K562 (cell line): ENCODE measurements around the gene OOSP3. TPM values are rescaled to one million over a fixed set of nuclear protein-coding genes. Genes with fewer than 3 reads are reported as not detected.
A peak's percentile ranks its signal among the peaks of the same experiment; 100 is the strongest.

ENCODE experiments used
- EHMT2 ChIP-seq: fragments of 450-650 bp; IDR thresholded peaks from 2 replicates; pipeline ENCODE4 v1.6.1; 2018; ENCODE audit warnings: antibody characterized with exemption
- EWSR1 ChIP-seq: fragments of 450-650 bp; IDR thresholded peaks from 2 replicates; pipeline ENCODE4 v1.6.1; 2018; ENCODE audit warnings: borderline replicate concordance, mild to moderate bottlenecking, low read depth, moderate library complexity; ENCODE audit not compliant: partially characterized antibody
- HDAC1 ChIP-seq, 2 experiments: fragments of 450-650 bp; IDR thresholded peaks; 2 replicates each; pipeline ENCODE4 v1.6.1; 2016 to 2017; ENCODE audit warnings: inconsistent platforms in 1 of 2, mild to moderate bottlenecking in 1 of 2, moderate library complexity in 1 of 2
- MAFF ChIP-seq: IDR thresholded peaks from 2 replicates; pipeline ENCODE4 v1.6.1; 2012; ENCODE audit warnings: low read length, improper control_type of control experiment
- NR1H2 ChIP-seq: sonication (generic); formaldehyde crosslinking; IDR thresholded peaks from 2 replicates; pipeline ENCODE4 v1.4.0; 2020; ENCODE audit warnings: mild to moderate bottlenecking, missing genetic modification reagents
- PML ChIP-seq: IDR thresholded peaks from 2 replicates; pipeline ENCODE4 v1.6.1; 2012; ENCODE audit warnings: low read length, inconsistent platforms
- RBM39 ChIP-seq: fragments of 200-400 bp; formaldehyde crosslinking; optimal IDR thresholded peaks from 2 replicates; pipeline ENCODE3; 2018; ENCODE audit warnings: low read depth, low read length
- RHOXF2B ChIP-seq: fragments of 250-450 bp; sonication (Bioruptor Pico); conservative IDR thresholded peaks from 2 replicates; pipeline ENCODE4 v1.5.1; 2021
- SIN3A ChIP-seq, 2 experiments: fragments of 150-350 bp in 1 of 2; IDR thresholded peaks; 2 replicates each; pipeline ENCODE4 v1.6.1; 2011 to 2016; ENCODE audit warnings: borderline replicate concordance in 2 of 2, low read depth in 2 of 2, low read length in 2 of 2, mild to moderate bottlenecking in 2 of 2, moderate library complexity in 2 of 2; ENCODE audit not compliant: control insufficient read depth in 1 of 2
- SMAD3 ChIP-seq: fragments of 450-650 bp; formaldehyde crosslinking; conservative IDR thresholded peaks from 2 replicates; pipeline ENCODE4 v1.4.0; 2020; ENCODE audit warnings: mild to moderate bottlenecking
- SMAD4 ChIP-seq: fragments of 250-450 bp; sonication (Bioruptor Pico); conservative IDR thresholded peaks from 2 replicates; pipeline ENCODE4 v1.8.0; 2021; ENCODE audit warnings: inconsistent platforms, mild to moderate bottlenecking, moderate library complexity
- STAG1 ChIP-seq: sonication (generic); formaldehyde crosslinking; IDR thresholded peaks from 2 replicates; pipeline ENCODE4 v1.5.0; 2020; ENCODE audit warnings: missing genetic modification reagents, borderline replicate concordance
- TAF7 ChIP-seq: fragments of 450-650 bp; IDR thresholded peaks from 2 replicates; pipeline ENCODE4 v1.6.1; 2016; ENCODE audit warnings: missing genetic modification characterization, missing compliant biosample characterization
- TCF7 ChIP-seq: sonication (generic); IDR thresholded peaks from 2 replicates; pipeline ENCODE4 v1.6.1; 2016; ENCODE audit warnings: antibody characterized with exemption, borderline replicate concordance
- TRIM24 ChIP-seq, 2 experiments: fragments of 450-650 bp; IDR thresholded peaks; 2 replicates each; pipeline ENCODE4 v1.6.1; 2016
- ZNF407 ChIP-seq: fragments of 450-650 bp; IDR thresholded peaks from 2 replicates; pipeline ENCODE4 v1.6.1; 2016; ENCODE audit warnings: low read depth
- ZNF644 ChIP-seq: fragments of 200-800 bp; sonication (Bioruptor generic); IDR thresholded peaks from 2 replicates; pipeline ENCODE4 v1.6.1; 2016; ENCODE audit warnings: low read depth, missing genetic modification characterization, missing compliant biosample characterization
- ZNF830 ChIP-seq: fragments of 250-450 bp; sonication (Bioruptor Pico); IDR thresholded peaks from 2 replicates; pipeline ENCODE4 v1.5.0; 2021; ENCODE audit warnings: mild to moderate bottlenecking
- polyA plus RNA-seq, 8 experiments: library from polyadenylated mRNA; depleted of rRNA in 4 of 8; stranded (reverse) in 5 of 8; unstranded in 3 of 8; fragments of >200 nt; fragmentation: Nextera tagmentation in 2 of 8; fragmentation: Illumina TruSeq in 1 of 8; extraction: Ambion mirVana in 2 of 8; extraction: Trizol in 1 of 8; gene quantifications; 2 replicates each; pipeline versions ENCODE4 v1.2.1 to v1.2.3, GENCODE V29; 2011 to 2014; ENCODE audit warnings: inconsistent platforms in 1 of 8, missing spikeins in 1 of 8
- total RNA-seq, 7 experiments: library from RNA; depleted of rRNA in 6 of 7; stranded (reverse); fragments of >200 nt in 6 of 7; fragmentation: Illumina TruSeq in 2 of 7; extraction: Trizol in 2 of 7; gene quantifications; 2 replicates each; pipeline versions ENCODE4 v1.2.1 to v1.2.3, GENCODE V29; 2011 to 2021; ENCODE audit warnings: low replicate concordance in 1 of 7
- TF ChIP-seq, protein P1 (sequence below): sonication (generic); formaldehyde crosslinking; IDR thresholded peaks from 2 replicates; pipeline ENCODE4 v1.8.1; 2023; ENCODE audit warnings: mild to moderate bottlenecking, missing genetic modification reagents
- TF ChIP-seq, protein P2 (sequence below): fragments of 450-650 bp; IDR thresholded peaks from 2 replicates; pipeline ENCODE4 v1.6.1; 2016; ENCODE audit warnings: missing biosample characterization, missing genetic modification characterization

The OOSP3 gene
- total and polyA plus RNA-seq, 9 of the 15 experiments (the other 6 are each of a cell fraction or from before 2014, with no cell fraction given) = 0.09 to 0.32 (median 0.15) TPM; not detected in 6

GRCh38 chr11:59898650-59899049 is 20.1 kb downstream of the OOSP3 start (continued):
- TF ChIP-seq ZNF407 = no peak
- TF ChIP-seq HDAC1 (IDR thresholded peaks at IDR 0.05) = peak in 1 of 2 experiments; percentile 54; a peak in 1 of 4 replicates
- TF ChIP-seq EHMT2 = no peak
- TF ChIP-seq TCF7 = no peak
- TF ChIP-seq RBM39 = no peak
- no peak for TF ChIP-seq STAG1 (CRISPR knock-in tag)
- TF ChIP-seq MAFF = peak; percentile 61; the same call in 1 of the 2 replicates
- TF ChIP-seq RHOXF2B (CRISPR knock-in tag) = no peak
- TF ChIP-seq SMAD4 (CRISPR knock-in tag) = no peak
- TF ChIP-seq ZNF830 (CRISPR knock-in tag) = no peak
- TF ChIP-seq, protein P1, sequence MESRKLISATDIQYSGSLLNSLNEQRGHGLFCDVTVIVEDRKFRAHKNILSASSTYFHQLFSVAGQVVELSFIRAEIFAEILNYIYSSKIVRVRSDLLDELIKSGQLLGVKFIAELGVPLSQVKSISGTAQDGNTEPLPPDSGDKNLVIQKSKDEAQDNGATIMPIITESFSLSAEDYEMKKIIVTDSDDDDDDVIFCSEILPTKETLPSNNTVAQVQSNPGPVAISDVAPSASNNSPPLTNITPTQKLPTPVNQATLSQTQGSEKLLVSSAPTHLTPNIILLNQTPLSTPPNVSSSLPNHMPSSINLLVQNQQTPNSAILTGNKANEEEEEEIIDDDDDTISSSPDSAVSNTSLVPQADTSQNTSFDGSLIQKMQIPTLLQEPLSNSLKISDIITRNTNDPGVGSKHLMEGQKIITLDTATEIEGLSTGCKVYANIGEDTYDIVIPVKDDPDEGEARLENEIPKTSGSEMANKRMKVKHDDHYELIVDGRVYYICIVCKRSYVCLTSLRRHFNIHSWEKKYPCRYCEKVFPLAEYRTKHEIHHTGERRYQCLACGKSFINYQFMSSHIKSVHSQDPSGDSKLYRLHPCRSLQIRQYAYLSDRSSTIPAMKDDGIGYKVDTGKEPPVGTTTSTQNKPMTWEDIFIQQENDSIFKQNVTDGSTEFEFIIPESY (CRISPR knock-in tag) = no peak
- TF ChIP-seq, protein P2, sequence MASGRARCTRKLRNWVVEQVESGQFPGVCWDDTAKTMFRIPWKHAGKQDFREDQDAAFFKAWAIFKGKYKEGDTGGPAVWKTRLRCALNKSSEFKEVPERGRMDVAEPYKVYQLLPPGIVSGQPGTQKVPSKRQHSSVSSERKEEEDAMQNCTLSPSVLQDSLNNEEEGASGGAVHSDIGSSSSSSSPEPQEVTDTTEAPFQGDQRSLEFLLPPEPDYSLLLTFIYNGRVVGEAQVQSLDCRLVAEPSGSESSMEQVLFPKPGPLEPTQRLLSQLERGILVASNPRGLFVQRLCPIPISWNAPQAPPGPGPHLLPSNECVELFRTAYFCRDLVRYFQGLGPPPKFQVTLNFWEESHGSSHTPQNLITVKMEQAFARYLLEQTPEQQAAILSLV (tag) = no peak
- TF ChIP-seq PML = no peak
- TF ChIP-seq TRIM24 (IDR thresholded peaks at IDR 0.05) = peak; percentile 61 to 84; a peak in 3 of 4 replicates
- no peak for TF ChIP-seq TAF7 (tag)
- TF ChIP-seq EWSR1 = no peak
- no peak for TF ChIP-seq SIN3A (IDR thresholded peaks at IDR 0.05; ENCODE audit: borderline replicate concordance in 2 of 2, control insufficient read depth in 1 of 2, low read depth in 2 of 2, low read length in 2 of 2)
- TF ChIP-seq ZNF644 (tag) = no peak
- TF ChIP-seq SMAD3 (CRISPR knock-in tag) = no peak
- TF ChIP-seq NR1H2 = no peak
